ENCODE results near the gene CYGB. TPM values are rescaled to one million over a fixed set of nuclear protein-coding genes. Genes with fewer than 3 reads are reported as not detected.
"Not testable (repeated sequence)": the region's sequence is repeated elsewhere in the genome, so short reads cannot be mapped to it uniquely, and the experiment has no call there.

Gene CYGB
- total RNA-seq, 1 donor from 2014 or later = 0.46 TPM

DNA sequence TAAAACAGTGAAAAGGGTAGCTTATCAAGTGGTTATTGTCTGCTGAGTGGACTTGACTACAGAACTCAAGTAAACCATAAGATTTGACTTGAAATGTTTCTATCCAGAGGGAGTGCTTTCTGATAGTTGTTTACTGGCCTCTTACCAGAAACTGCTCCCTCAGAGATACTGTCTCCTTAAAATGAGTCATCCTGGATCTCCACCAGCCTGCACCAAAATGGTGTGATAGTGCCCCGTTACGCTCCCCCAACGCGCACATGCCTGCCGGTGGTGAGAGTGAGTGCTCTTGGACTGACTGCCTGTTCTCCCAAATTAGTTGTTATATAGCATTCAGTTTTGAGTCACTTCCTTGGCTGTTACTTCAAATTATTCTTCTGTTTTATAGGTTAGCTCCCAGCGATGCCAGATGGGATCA is 25.2 kb upstream of the CYGB start:
- Mint-ChIP-seq H3K4me3 (ENCODE audit: low read depth) (no peak overlapping the region), H3K4me1 (ENCODE audit: low read depth) (peaks cover 29% of the 10 kb centered on the region), H3K36me3 (ENCODE audit: insufficient read depth) (peaks cover 22% of the 10 kb centered on the region), H3K27me3 (no peaks in the 10 kb centered on the region), H3K9me3 (ENCODE audit: low read depth) (no peaks in the 10 kb centered on the region), H3K27ac (no peak overlapping the region)
- no peak for DNase-seq (ENCODE audit: low spot score, unreplicated experiment)
- TF ChIP-seq, protein P1, sequence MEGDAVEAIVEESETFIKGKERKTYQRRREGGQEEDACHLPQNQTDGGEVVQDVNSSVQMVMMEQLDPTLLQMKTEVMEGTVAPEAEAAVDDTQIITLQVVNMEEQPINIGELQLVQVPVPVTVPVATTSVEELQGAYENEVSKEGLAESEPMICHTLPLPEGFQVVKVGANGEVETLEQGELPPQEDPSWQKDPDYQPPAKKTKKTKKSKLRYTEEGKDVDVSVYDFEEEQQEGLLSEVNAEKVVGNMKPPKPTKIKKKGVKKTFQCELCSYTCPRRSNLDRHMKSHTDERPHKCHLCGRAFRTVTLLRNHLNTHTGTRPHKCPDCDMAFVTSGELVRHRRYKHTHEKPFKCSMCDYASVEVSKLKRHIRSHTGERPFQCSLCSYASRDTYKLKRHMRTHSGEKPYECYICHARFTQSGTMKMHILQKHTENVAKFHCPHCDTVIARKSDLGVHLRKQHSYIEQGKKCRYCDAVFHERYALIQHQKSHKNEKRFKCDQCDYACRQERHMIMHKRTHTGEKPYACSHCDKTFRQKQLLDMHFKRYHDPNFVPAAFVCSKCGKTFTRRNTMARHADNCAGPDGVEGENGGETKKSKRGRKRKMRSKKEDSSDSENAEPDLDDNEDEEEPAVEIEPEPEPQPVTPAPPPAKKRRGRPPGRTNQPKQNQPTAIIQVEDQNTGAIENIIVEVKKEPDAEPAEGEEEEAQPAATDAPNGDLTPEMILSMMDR (IDR thresholded peaks at IDR 0.05; ENCODE audit: unreplicated experiment) = no peak

DNA sequence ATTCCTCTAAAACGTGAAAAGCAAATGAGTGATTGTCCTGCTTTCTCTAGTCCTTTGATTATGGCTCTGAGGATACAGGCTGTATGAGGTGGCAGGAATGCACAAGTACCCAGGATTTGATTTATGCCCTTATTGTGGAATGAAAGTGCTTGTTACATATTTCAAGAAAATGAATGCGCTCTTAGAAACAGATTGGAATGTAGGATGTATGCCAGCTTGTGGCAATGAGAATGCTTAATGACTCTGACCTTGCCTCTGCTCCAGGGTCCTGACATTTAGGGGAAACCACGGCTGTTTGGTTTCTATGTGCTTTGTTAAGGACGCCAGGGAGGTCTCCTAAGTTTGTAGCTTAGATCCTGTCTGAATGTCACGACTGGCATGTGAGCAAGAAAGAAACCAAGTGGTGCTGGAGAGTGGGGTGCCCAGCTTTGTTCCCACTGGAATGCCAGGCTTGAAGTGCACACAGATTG is 24.3 kb upstream of the CYGB start:
- H3K27me3 Mint-ChIP-seq = no peaks in the 10 kb centered on the region
- H3K4me3 Mint-ChIP-seq (ENCODE audit: low read depth) = no peak overlapping the region
- peak overlapping the region; percentile 34 for H3K27ac Mint-ChIP-seq
- no peak for DNase-seq (ENCODE audit: low spot score, unreplicated experiment)
- no peaks in the 10 kb centered on the region for H3K9me3 Mint-ChIP-seq (ENCODE audit: low read depth)
- H3K4me1 Mint-ChIP-seq (ENCODE audit: low read depth) = peaks cover 25% of the 10 kb centered on the region
- TF ChIP-seq, protein P1 (IDR thresholded peaks at IDR 0.05; ENCODE audit: unreplicated experiment) = no peak
- peaks cover 22% of the 10 kb centered on the region for H3K36me3 Mint-ChIP-seq (ENCODE audit: insufficient read depth)

DNA sequence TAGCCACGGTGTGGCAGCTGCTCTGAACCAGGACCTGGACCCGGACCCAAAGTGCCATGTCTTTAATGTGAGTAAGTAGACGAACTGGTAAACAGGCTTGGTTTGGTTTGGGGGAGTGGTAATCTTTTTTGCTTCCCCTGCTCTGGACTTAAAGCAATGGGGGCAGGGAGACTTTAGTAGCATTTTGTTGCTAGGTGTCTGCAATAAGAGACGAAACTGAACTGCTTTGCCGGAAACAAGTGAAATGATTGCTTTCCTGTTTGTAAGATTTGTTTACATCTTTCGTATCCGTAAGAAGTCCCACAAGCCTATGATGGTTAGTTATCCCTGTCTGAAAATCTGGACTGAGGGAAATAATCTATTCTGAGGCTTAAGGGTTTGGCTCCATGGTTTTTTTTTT is 23.8 kb upstream of the CYGB start:
- Mint-ChIP-seq H3K9me3 (ENCODE audit: low read depth) (no peaks in the 10 kb centered on the region), H3K4me3 (ENCODE audit: low read depth) (no peak overlapping the region), H3K27ac (peak overlapping the region; percentile 34), H3K36me3 (ENCODE audit: insufficient read depth) (peaks cover 22% of the 10 kb centered on the region), H3K4me1 (ENCODE audit: low read depth) (peaks cover 24% of the 10 kb centered on the region), H3K27me3 (no peaks in the 10 kb centered on the region)
- TF ChIP-seq, protein P1 (IDR thresholded peaks at IDR 0.05; ENCODE audit: unreplicated experiment) = no peak
- no peak for DNase-seq (ENCODE audit: low spot score, unreplicated experiment)

DNA sequence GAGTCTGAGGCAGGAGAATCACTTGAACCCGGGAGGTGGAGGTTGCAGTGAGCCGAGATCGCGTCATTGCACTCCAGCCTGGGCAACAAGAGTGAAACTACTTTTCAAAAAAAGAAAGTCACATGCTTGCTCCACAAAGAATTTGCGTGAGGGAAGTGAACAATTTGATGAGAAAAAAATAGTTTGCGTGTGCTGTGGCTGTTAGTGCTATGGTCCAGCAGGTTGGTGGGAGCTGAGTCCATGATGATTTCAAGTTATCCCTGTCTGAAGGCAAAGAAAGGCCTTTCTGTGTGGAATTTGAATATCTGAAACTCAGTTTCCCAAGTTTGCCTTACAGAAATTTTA is 23.3 kb upstream of the CYGB start:
- no peaks in the 10 kb centered on the region for H3K9me3 Mint-ChIP-seq (ENCODE audit: low read depth)
- TF ChIP-seq, protein P1 (IDR thresholded peaks at IDR 0.05; ENCODE audit: unreplicated experiment) = no peak
- H3K4me1 Mint-ChIP-seq (ENCODE audit: low read depth) = peaks cover 24% of the 10 kb centered on the region
- peaks cover 21% of the 10 kb centered on the region for H3K36me3 Mint-ChIP-seq (ENCODE audit: insufficient read depth)
- no peak for DNase-seq (ENCODE audit: low spot score, unreplicated experiment)
- no peaks in the 10 kb centered on the region for H3K27me3 Mint-ChIP-seq
- H3K27ac Mint-ChIP-seq = no peak overlapping the region
- no peak overlapping the region for H3K4me3 Mint-ChIP-seq (ENCODE audit: low read depth)

DNA sequence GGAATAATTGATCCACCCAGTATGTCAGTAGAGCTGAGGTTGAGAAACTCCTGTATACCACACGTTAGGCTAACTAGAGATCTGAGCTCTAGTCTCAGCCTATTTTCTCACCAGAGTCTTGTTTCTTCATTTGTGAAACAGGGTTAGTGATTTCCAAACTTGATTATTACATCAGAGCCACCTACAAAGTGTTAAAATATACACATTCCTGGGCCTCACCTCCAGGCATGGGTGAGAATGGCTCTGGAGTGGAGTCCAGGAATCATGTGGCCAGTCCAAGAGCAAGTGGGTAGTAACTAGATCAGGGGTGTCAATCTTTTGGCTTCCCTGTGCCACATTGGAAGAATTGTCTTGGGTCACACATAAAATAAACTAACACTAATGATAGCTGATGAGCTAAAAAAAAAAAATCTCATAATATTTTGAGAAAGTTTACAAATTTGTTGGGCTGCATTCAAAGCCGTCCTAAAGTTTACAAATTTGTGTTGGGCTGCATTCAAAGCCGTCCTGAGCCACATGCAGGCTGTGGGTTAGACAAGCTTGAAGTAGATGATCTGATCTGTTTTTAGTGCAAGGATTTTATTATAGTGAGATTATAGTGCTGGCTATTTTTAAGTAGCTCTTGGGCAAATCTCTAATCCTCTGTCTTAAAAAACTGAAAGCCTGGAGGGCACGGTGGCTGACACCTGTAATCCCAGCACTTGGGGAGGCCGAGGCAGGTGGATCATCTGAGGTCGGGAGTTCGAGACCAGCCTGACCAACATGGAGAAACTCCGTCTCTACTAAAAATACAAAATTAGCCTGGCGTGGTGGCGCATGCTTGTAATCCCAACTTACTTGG is 22.7 kb upstream of the CYGB start:
- peaks cover 17% of the 10 kb centered on the region for H3K36me3 Mint-ChIP-seq (ENCODE audit: insufficient read depth)
- peak overlapping the region; percentile 64 for H3K27ac Mint-ChIP-seq
- H3K9me3 Mint-ChIP-seq (ENCODE audit: low read depth) = no peaks in the 10 kb centered on the region
- H3K4me3 Mint-ChIP-seq (ENCODE audit: low read depth) = peak overlapping the region; percentile 39
- TF ChIP-seq, protein P1 (IDR thresholded peaks at IDR 0.05; ENCODE audit: unreplicated experiment) = no peak
- peaks cover 24% of the 10 kb centered on the region for H3K4me1 Mint-ChIP-seq (ENCODE audit: low read depth)
- DNase-seq (ENCODE audit: low spot score, unreplicated experiment) = no peak
- no peaks in the 10 kb centered on the region for H3K27me3 Mint-ChIP-seq

DNA sequence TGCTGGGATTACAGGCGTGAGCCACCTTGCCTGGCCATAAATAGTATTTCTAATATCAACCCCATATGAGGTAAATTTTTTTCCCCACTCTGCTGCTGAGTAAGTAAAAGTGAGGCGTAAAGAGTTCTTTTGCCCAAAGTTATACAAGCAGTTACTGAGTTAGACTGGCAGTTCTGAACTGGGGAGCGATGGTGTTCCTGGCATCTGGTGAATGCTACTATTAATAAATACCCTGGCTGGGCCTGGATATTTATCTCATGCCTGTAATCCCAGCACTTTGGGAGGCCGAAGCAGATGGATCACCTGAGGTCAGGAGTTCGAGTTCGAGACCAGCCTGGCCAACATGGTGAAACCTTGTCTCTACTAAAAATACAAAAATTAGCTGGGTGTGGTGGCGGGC is 22.0 kb upstream of the CYGB start:
- peaks cover 24% of the 10 kb centered on the region for H3K4me1 Mint-ChIP-seq (ENCODE audit: low read depth)
- H3K27ac Mint-ChIP-seq = peak overlapping the region; percentile 5
- not testable (repeated sequence) for H3K9me3 Mint-ChIP-seq (ENCODE audit: low read depth); H3K27me3 Mint-ChIP-seq; DNase-seq (ENCODE audit: low spot score, unreplicated experiment)
- peak overlapping the region; percentile 98 for H3K4me3 Mint-ChIP-seq (ENCODE audit: low read depth)
- peaks cover 17% of the 10 kb centered on the region for H3K36me3 Mint-ChIP-seq (ENCODE audit: insufficient read depth)

All from progenitor cell of endocrine pancreas (in vitro differentiated cells).